K562 (cell line): Measurements from ENCODE around the gene MCEE.

Experiments
- ZBTB17 ChIP-seq: fragments of 450-650 bp; formaldehyde crosslinking; IDR thresholded peaks from 2 replicates; pipeline ENCODE4 v1.4.0; 2020; ENCODE audit warnings: mild to moderate bottlenecking
- ZBTB43 ChIP-seq: sonication (generic); formaldehyde crosslinking; IDR thresholded peaks from 2 replicates; pipeline ENCODE4 v1.8.0; 2023; ENCODE audit warnings: mild to moderate bottlenecking, missing genetic modification reagents
- ZNF232 ChIP-seq: sonication (generic); formaldehyde crosslinking; IDR thresholded peaks from 2 replicates; pipeline ENCODE4 v1.8.0; 2022; ENCODE audit warnings: mild to moderate bottlenecking, missing genetic modification reagents

GRCh38 chr2:71060211-71060610, 69.8 kb downstream of the MCEE start:
- TF ChIP-seq ZBTB43 (CRISPR knock-in tag) (no peak), ZNF232 (CRISPR knock-in tag) (no peak), ZBTB17 (no peak)
